HL-60 (cell line): Measurements from ENCODE around the gene WNT3.
"Not testable (repeated sequence)": the region's sequence is repeated elsewhere in the genome, so short reads cannot be mapped to it uniquely, and the experiment has no call there.

Experiments used
- DNase-seq, 2 experiments: peaks; one replicate each; pipeline ENCODE4 v3.0.0-alpha.2; 2010 to 2020; ENCODE audit warnings: low read depth in 1 of 2, low spot score in 1 of 2
- H3K27ac ChIP-seq: fragments of 250-450 bp; sonication (Bioruptor Pico); replicated peaks from 2 replicates; pipeline ENCODE4 v1.5.1; 2020; ENCODE audit warnings: mild to moderate bottlenecking, moderate library complexity
- H3K27me3 ChIP-seq: fragments of 250-450 bp; sonication (Bioruptor Pico); 2 replicates; pipeline ENCODE4 v1.5.1; 2021; ENCODE audit warnings: mild to moderate bottlenecking, moderate library complexity; ENCODE audit not compliant: insufficient read depth, poor library complexity, severe bottlenecking
- H3K4me3 ChIP-seq: replicated peaks from 2 replicates; pipeline ENCODE4 v1.5.1; 2011; ENCODE audit warnings: mild to moderate bottlenecking, control low read depth, low read length; ENCODE audit not compliant: insufficient read depth
- GABPA ChIP-seq: IDR thresholded peaks from 2 replicates; pipeline ENCODE4 v1.6.1; 2012; ENCODE audit warnings: low read depth
- POLR2AphosphoS5 ChIP-seq: IDR thresholded peaks from 2 replicates; pipeline ENCODE4 v1.6.1; 2012; ENCODE audit warnings: low read depth
- SPI1 ChIP-seq: IDR thresholded peaks from 2 replicates; pipeline ENCODE4 v1.6.1; 2012; ENCODE audit warnings: low read depth, mild to moderate bottlenecking, borderline replicate concordance
- TF ChIP-seq, protein P1 (sequence below): IDR thresholded peaks from 2 replicates; pipeline ENCODE4 v1.6.1; 2012; ENCODE audit warnings: low read depth; ENCODE audit not compliant: insufficient replicate concordance
- TF ChIP-seq, protein P2 (sequence below): IDR thresholded peaks from one replicate; pipeline ENCODE4 v1.5.1; 2011; ENCODE audit warnings: low read length, control low read depth, inconsistent platforms; ENCODE audit not compliant: insufficient read depth

WNT3 gene

DNA sequence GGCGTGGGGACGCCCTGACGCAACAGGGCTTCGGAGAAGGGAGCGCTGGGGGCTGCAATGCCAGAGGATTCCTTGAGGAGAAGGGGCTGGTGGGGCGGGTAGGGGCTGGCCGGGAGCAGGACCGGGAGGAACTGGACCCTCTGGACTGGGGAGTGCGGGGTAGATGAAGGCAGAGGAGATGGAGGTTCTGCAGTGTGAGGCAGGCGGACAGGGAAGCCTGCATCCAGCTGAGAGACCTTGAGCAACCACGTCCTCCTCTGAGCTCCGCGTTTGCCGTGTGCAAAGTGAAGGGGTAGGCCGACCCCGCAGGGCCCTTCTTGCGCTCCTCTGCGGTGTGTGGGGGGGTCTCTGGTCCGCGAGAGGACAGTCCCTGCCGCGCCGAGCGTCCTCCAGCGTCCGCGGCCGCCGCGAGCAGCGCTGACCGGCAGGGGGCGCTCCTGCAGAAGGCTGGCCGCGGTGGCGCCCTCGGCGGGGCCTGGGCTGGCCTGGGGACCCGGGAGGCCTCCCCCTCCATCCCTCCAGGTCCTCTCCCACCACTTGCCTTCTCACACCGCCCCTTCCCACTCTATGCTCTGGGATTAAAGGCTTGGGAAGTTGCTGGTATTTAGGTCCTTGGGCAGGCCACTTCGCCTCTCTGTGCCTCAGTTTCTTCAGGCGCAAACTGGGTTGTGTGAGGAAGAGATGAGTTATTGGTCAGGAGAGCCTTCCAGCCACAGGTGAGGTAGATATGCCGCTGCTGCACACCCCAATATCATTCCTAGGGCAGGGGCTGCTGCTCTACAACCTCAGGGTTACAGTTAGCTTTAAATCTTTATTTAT lies 23.3 kb upstream of the WNT3 start:
- H3K27me3 ChIP-seq = peaks cover 2% of the 10 kb centered on the region
- no peak overlapping the region for H3K27ac ChIP-seq
- no peak for DNase-seq
- H3K4me3 ChIP-seq = no peak overlapping the region
- TF ChIP-seq GABPA (no peak), SPI1 (no peak), POLR2AphosphoS5 (no peak)
- TF ChIP-seq, protein P1, sequence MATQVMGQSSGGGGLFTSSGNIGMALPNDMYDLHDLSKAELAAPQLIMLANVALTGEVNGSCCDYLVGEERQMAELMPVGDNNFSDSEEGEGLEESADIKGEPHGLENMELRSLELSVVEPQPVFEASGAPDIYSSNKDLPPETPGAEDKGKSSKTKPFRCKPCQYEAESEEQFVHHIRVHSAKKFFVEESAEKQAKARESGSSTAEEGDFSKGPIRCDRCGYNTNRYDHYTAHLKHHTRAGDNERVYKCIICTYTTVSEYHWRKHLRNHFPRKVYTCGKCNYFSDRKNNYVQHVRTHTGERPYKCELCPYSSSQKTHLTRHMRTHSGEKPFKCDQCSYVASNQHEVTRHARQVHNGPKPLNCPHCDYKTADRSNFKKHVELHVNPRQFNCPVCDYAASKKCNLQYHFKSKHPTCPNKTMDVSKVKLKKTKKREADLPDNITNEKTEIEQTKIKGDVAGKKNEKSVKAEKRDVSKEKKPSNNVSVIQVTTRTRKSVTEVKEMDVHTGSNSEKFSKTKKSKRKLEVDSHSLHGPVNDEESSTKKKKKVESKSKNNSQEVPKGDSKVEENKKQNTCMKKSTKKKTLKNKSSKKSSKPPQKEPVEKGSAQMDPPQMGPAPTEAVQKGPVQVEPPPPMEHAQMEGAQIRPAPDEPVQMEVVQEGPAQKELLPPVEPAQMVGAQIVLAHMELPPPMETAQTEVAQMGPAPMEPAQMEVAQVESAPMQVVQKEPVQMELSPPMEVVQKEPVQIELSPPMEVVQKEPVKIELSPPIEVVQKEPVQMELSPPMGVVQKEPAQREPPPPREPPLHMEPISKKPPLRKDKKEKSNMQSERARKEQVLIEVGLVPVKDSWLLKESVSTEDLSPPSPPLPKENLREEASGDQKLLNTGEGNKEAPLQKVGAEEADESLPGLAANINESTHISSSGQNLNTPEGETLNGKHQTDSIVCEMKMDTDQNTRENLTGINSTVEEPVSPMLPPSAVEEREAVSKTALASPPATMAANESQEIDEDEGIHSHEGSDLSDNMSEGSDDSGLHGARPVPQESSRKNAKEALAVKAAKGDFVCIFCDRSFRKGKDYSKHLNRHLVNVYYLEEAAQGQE = no peak
- TF ChIP-seq, protein P2, sequence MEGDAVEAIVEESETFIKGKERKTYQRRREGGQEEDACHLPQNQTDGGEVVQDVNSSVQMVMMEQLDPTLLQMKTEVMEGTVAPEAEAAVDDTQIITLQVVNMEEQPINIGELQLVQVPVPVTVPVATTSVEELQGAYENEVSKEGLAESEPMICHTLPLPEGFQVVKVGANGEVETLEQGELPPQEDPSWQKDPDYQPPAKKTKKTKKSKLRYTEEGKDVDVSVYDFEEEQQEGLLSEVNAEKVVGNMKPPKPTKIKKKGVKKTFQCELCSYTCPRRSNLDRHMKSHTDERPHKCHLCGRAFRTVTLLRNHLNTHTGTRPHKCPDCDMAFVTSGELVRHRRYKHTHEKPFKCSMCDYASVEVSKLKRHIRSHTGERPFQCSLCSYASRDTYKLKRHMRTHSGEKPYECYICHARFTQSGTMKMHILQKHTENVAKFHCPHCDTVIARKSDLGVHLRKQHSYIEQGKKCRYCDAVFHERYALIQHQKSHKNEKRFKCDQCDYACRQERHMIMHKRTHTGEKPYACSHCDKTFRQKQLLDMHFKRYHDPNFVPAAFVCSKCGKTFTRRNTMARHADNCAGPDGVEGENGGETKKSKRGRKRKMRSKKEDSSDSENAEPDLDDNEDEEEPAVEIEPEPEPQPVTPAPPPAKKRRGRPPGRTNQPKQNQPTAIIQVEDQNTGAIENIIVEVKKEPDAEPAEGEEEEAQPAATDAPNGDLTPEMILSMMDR = no peak

DNA sequence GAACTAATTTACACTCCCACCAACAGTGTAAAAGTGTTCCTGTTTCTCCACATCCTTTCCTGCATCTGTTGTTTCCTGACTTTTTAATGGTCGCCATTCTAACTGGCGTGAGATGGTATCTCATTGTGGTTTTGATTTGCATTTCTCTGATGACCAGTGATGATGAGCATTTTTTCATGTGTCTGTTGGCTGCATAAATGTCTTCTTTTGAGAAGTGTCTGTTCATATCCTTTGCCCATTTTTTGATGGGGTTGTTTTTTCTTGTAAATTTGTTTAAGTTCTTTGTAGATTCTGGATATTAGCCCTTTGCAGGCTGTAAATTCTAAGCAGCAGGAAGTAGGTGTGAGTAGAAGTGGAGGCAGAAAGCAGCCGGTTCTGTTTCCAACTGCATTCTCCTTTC lies 22.1 kb upstream of the WNT3 start:
- H3K4me3 ChIP-seq, H3K27me3 ChIP-seq, DNase-seq, H3K27ac ChIP-seq: not testable (repeated sequence)

DNA sequence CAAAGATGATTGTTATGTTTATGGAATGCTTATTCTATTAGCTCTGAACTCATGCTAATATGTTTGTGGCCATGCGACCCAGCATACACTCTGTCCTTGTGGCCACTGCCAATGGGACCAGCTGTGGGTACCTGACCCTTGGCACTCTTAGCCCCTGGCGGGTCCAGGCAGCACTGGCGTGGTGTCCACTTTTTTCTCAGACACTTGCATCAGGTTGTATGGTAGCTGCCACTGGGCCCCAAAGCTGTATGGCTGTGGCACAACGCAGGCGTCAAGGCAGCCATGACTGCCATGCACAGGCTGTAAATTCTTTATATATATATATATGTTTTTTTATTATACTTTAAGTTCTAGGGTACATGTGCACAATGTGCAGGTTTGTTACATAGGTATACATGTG lies 20.7 kb upstream of the WNT3 start:
- Histone ChIP-seq H3K4me3 (no peak overlapping the region), H3K27me3 (peaks cover 2% of the 10 kb centered on the region), H3K27ac (no peak overlapping the region)
- TF ChIP-seq, protein P1 = no peak
- TF ChIP-seq GABPA (no peak), POLR2AphosphoS5 (no peak), SPI1 (no peak)
- TF ChIP-seq, protein P2 = no peak
- DNase-seq = no peak

DNA sequence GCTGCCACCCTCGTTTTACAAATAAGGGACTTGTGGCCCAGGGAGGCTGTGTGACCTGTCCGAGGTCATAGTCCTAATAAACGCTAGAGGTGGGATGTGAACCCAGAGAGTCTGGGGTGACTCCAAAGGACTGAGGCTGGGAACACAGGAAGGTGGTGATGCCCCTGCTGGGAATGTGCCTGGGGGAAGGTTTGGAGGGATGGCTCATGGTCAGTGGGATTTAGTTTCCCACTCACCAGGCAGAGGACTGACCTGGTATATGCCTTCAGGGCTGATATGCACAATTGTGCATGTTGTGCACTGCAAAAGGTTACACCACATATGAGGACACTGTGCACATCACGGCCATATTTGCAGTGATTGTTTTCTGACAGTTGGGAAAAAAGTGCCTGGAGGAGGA lies 19.0 kb upstream of the WNT3 start:
- TF ChIP-seq POLR2AphosphoS5 (no peak), GABPA (no peak), SPI1 (no peak)
- TF ChIP-seq, protein P1 = no peak
- TF ChIP-seq, protein P2 = no peak
- Histone ChIP-seq H3K27ac (no peak overlapping the region), H3K27me3 (peaks cover 2% of the 10 kb centered on the region), H3K4me3 (no peak overlapping the region)
- DNase-seq = no peak
